GM18951 (cell line): ENCODE data around the gene OGFOD3.

Source experiments
- POLR2A ChIP-seq: IDR thresholded peaks from 4 replicates; pipeline ENCODE4 v1.6.1; 2011; ENCODE audit warnings: mild to moderate bottlenecking; ENCODE audit not compliant: insufficient read length, insufficient read depth; ENCODE audit errors: extremely low read depth
- in situ Hi-C: fragments of 300-500 bp; cut with MboI; formaldehyde crosslinking; loops from one replicate; pipeline ENCODE4 v1.12.0; 2022; ENCODE audit warnings: low sequenced_read_pairs, mixed read lengths, inconsistent platforms; ENCODE audit not compliant: unreplicated experiment

Gene OGFOD3

GRCh38 chr17:82345151-82345976 lies 73.0 kb downstream of the OGFOD3 start:
- in situ Hi-C loops, result no loop called here
- no peak for TF ChIP-seq POLR2A

- no peak for TF ChIP-seq POLR2A
- in situ Hi-C loops, result no loop called here
Observed at GRCh38 chr17:82344175-82344907, 74.0 kb downstream of the OGFOD3 start.

GRCh38 chr17:82343560-82343959 lies 74.8 kb downstream of the OGFOD3 start:
- in situ Hi-C loops, result no loop called here
- TF ChIP-seq POLR2A, result no peak

- TF ChIP-seq POLR2A, result no peak
- in situ Hi-C loops, result no loop called here
Observed at GRCh38 chr17:82342361-82343079, 75.9 kb downstream of the OGFOD3 start.

GRCh38 chr17:82339634-82340580 lies 78.5 kb downstream of the OGFOD3 start:
- TF ChIP-seq POLR2A, result no peak
- in situ Hi-C loops, result no loop called here
